Measurements from ENCODE around the gene FOCAD. TPM values are rescaled to one million over a fixed set of nuclear protein-coding genes. Genes with fewer than 3 reads are reported as not detected.

The FOCAD gene
- total RNA-seq, 2 experiments from 2014 or later = 32.5 to 34.3 TPM

DNA sequence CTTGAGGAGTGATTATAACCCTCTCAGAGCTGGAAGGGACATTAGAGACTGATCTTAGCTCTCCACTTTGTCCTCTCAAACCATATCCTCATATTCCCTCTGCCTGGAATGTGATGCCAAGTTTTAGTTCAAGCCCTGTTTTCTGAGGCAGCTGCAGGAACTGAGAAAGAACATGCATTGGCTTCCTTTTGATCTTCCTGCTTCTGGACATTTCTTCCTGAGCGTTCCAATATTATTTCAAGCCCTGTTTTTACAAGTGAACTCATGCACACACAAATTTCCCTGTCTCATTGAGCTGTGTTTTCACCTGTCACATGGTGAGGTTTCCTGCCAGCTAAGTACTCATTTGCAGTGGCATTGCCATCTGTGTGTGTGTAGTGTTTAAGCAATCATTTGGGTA is 17.0 kb downstream of the FOCAD start:
- CTCF ChIA-PET = interaction anchor here (0.7 to 1.6 kb wide), 2 partner anchors 15 to 409 kb away, joined by 3 to 8 read pairs; no protein-coding TSS in a partner anchor

DNA sequence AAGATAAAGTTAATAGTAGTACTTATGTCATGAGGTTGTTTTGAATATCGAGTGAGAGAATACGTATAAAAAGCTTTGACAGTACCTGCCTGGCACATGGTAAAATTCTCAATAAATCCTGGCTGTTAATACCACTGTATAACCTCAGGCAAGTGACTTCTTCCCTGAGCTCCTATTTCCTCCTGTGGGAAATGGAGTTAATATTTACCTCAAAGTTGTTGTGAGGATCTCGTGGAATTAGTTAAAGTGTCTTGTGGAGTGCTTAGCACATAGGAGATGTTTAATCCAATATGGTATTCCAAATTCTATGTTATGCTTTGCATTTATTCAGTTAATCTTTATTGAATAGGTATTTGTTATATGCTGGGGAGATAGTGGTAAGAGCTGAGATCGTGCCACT is 18.5 kb downstream of the FOCAD start:
- intact Hi-C loops (cut with DNase I, micrococcal nuclease) = no loop called here
- H3K27me3 Mint-ChIP-seq = no peaks in the 10 kb centered on the region
- H3K9me3 Mint-ChIP-seq (ENCODE audit: low read depth) = no peaks in the 10 kb centered on the region
- peaks cover 5% of the 10 kb centered on the region for H3K4me1 Mint-ChIP-seq
- H3K27ac Mint-ChIP-seq = no peak overlapping the region
- no peak for DNase-seq
- ATAC-seq = no peak
- POLR2A ChIA-PET = no interaction called here
- no peak overlapping the region for H3K4me3 Mint-ChIP-seq
- CTCF ChIA-PET = interaction anchor here (0.5 to 1.6 kb wide), 3 partner anchors 16 to 325 kb away, joined by 3 to 8 read pairs (median 4); no protein-coding TSS in a partner anchor
- no peaks in the 10 kb centered on the region for H3K36me3 Mint-ChIP-seq (ENCODE audit: low read depth)

More for the DNA sequence above, 17.0 kb downstream of the FOCAD start:
- Mint-ChIP-seq H3K4me1 (peaks cover 5% of the 10 kb centered on the region), H3K36me3 (ENCODE audit: low read depth) (no peaks in the 10 kb centered on the region), H3K27ac (no peak overlapping the region), H3K4me3 (no peak overlapping the region), H3K9me3 (ENCODE audit: low read depth) (no peaks in the 10 kb centered on the region), H3K27me3 (no peaks in the 10 kb centered on the region)
- POLR2A ChIA-PET = no interaction called here
- intact Hi-C loops (cut with DNase I, micrococcal nuclease) = no loop called here
- no peak for DNase-seq
- no peak for ATAC-seq

DNA sequence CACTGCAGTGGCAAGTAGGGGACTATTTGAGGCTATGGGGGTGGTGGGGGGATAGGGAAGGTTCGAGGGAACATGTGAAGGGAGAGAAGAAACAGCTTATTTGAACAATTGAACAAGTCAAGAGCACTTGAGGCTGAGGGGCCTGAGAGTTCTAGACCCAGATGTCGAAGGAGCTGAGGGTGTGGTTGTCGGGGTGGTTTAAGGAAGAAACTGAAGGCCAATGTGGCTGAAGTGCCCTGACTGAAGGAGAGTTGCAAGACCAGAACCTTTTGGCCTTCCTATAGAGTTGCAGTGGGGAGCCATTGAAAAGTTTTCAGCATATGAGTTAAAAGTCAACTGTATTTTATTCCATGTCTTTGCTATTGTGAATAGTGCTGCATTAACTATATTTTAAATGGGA is 19.1 kb downstream of the FOCAD start:
- no peak overlapping the region for H3K27ac Mint-ChIP-seq
- H3K9me3 Mint-ChIP-seq (ENCODE audit: low read depth) = no peaks in the 10 kb centered on the region
- ATAC-seq (no peak), DNase-seq (no peak)
- no peaks in the 10 kb centered on the region for H3K36me3 Mint-ChIP-seq (ENCODE audit: low read depth)
- intact Hi-C loops (cut with DNase I, micrococcal nuclease) = no loop called here
- H3K4me1 Mint-ChIP-seq = peaks cover 5% of the 10 kb centered on the region
- ChIA-PET POLR2A (no interaction called here), CTCF (interaction anchor here (0.7 kb wide), 1 partner anchor 39 kb away, joined by 3 read pairs; no protein-coding TSS in a partner anchor)
- H3K27me3 Mint-ChIP-seq = no peaks in the 10 kb centered on the region
- H3K4me3 Mint-ChIP-seq = no peak overlapping the region

DNA sequence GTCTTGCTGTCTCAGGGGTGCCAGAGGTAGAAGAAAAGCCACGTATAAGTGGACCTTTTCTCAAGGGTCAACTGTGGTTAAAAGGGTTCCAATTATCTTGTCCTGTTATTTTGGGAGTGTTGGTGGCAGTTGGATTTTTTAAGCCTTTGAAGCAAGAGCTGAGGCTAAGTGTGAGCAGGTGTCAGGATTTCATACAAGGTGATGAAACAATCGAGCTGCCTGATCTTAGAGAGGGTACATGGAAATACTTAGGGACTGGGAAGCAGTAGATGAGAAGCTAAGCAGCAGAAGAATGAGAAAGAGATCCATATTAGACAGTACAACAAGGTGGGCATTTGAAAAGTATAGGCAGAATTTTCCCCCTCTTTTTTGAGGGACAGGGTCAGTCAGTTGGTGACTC is 23.6 kb downstream of the FOCAD start:
- no peaks in the 10 kb centered on the region for H3K27me3 Mint-ChIP-seq
- peaks cover 4% of the 10 kb centered on the region for H3K36me3 Mint-ChIP-seq (ENCODE audit: low read depth)
- CTCF ChIA-PET = interaction anchor here (0.7 kb wide), 1 partner anchor 19 kb away, joined by 4 read pairs; no protein-coding TSS in a partner anchor
- no peak overlapping the region for H3K4me3 Mint-ChIP-seq
- no peaks in the 10 kb centered on the region for H3K4me1 Mint-ChIP-seq
- no peak overlapping the region for H3K27ac Mint-ChIP-seq
- POLR2A ChIA-PET = no interaction called here
- DNase-seq (no peak), ATAC-seq (no peak)
- H3K9me3 Mint-ChIP-seq (ENCODE audit: low read depth) = no peaks in the 10 kb centered on the region
- intact Hi-C loops (cut with DNase I, micrococcal nuclease) = no loop called here

DNA sequence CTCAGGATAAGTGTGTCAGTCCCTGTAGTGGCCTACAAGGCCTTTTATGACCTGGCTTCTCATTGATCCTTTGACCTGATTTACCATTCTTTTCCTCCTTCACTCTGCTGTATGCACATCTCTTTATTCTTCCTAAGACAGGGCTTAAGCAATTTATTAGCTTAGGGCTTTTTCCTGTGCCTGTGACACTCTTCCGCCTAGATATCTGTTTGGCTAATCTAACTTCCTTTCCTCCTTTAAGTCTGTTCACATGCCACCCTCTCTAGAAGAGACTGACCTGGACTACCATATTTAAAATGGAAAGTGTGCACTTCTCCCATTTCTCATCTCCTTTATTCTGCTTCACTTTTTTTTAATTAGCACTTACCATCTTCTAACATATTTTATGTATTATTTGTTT is 29.1 kb downstream of the FOCAD start:
- no peaks in the 10 kb centered on the region for H3K4me1 Mint-ChIP-seq
- intact Hi-C loops (cut with DNase I, micrococcal nuclease) = loop anchor here in 1 of 2 experiments (5.0 kb wide), 1 partner anchor 51 kb away; no protein-coding TSS in a partner anchor
- ATAC-seq = no peak
- H3K9me3 Mint-ChIP-seq (ENCODE audit: low read depth) = no peaks in the 10 kb centered on the region
- no peak overlapping the region for H3K4me3 Mint-ChIP-seq
- ChIA-PET POLR2A (no interaction called here), CTCF (no interaction called here)
- H3K27ac Mint-ChIP-seq = no peak overlapping the region
- H3K27me3 Mint-ChIP-seq = no peaks in the 10 kb centered on the region
- DNase-seq = no peak
- H3K36me3 Mint-ChIP-seq (ENCODE audit: low read depth) = peaks cover 7% of the 10 kb centered on the region

DNA sequence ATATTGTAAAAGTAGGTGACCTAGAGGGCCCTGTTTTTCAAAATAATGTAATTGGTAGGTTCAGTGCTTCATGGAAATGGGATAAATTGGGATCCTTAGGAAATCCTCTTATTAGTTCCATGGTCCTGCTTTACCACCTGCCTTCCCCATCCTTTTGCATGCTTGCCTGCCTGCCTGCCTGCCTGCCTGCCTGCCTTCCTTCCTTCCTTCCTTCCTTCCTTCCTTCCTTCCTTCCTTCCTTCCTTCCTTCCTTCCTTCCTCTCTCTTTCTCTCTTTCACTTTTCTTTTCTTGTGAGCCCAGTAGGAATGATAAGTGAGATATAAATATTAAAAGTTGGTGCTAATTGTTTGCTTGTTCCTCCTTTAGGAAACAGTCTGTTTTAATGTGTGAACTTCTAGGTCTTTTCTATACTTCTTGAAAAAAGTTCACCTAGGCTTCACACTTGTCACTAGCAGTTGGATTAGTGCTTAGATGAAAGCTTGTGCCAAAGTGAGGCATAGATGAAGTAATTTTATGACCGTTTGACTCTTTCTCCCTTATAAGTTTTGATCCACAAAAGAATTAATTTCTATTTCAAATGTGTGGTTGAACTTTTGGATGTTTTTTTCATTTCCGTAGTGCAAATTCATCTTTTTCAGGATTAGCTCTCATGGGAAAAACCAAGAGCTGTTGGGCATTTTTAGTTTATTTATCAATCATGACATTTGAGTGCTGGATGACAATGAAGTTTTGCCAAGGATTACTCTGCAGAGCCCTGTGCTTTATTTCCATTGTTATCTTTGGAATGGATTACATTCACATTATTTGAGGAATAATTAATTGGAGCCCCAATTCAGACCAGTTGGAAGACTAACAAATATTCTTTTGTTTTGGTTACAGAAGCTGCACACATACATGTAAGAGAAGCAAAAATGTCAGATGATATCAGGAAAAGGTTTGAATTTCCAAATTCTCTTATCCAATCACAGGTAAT is 30.7 kb downstream of the FOCAD start:
- ChIA-PET CTCF (no interaction called here), POLR2A (no interaction called here)
- Mint-ChIP-seq H3K4me1 (no peaks in the 10 kb centered on the region), H3K36me3 (ENCODE audit: low read depth) (peaks cover 8% of the 10 kb centered on the region), H3K9me3 (ENCODE audit: low read depth) (no peaks in the 10 kb centered on the region), H3K27ac (no peak overlapping the region), H3K4me3 (no peak overlapping the region), H3K27me3 (no peaks in the 10 kb centered on the region)
- intact Hi-C loops (cut with DNase I, micrococcal nuclease) = loop anchor here in 1 of 2 experiments (5.0 kb wide), 2 partner anchors 52 to 72 kb away; no protein-coding TSS in a partner anchor
- DNase-seq (no peak), ATAC-seq (no peak)

DNA sequence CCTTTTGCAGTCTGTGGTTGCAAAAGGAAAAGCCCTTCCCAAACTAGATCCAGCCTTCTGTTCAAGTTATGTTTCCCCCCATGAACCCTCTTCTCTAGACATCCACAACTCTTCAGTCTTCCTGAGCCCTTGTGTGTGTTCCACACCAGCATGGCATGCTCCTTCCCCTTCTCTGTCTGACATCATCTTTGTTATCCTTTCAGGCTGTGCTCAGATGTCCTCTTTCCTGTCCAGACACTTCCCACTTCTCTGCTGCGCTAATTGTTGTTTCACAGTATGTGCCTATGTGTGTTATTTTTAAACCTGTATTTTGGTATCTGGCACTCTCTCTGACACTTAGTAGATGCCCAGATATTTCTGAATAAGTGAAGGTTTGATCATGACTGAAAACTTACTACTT is 38.2 kb downstream of the FOCAD start:
- Mint-ChIP-seq H3K4me3 (no peak overlapping the region), H3K4me1 (peaks cover 17% of the 10 kb centered on the region), H3K27ac (no peak overlapping the region), H3K9me3 (ENCODE audit: low read depth) (no peaks in the 10 kb centered on the region), H3K36me3 (ENCODE audit: low read depth) (peaks cover 22% of the 10 kb centered on the region), H3K27me3 (no peaks in the 10 kb centered on the region)
- intact Hi-C loops (cut with DNase I, micrococcal nuclease) = no loop called here
- CTCF ChIA-PET = no interaction called here
- DNase-seq (no peak), ATAC-seq (no peak)
- POLR2A ChIA-PET = no interaction called here

DNA sequence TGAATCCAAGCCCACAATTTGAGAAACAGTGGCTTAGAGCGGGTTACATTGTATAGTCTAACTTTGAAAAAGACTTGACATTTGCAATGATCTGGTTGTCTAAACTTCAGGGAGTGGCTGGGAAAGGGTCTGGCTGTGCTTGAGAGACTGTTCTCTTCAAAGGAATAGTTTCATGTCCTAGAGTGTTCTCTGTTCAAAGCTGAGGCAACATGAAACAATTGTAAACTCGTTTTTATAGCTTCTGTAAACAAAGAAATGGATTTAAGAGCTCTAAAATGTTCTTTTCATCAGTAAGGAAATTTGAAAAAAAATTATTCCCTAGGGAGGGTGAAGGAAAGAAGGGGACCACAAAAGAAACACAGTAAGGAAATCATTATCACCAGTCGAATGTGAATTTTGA is 41.6 kb downstream of the FOCAD start:
- Mint-ChIP-seq H3K9me3 (ENCODE audit: low read depth) (no peaks in the 10 kb centered on the region), H3K27ac (no peak overlapping the region), H3K4me3 (no peak overlapping the region), H3K36me3 (ENCODE audit: low read depth) (peaks cover 19% of the 10 kb centered on the region), H3K27me3 (no peaks in the 10 kb centered on the region), H3K4me1 (peaks cover 20% of the 10 kb centered on the region)
- CTCF ChIA-PET = no interaction called here
- POLR2A ChIA-PET = no interaction called here
- intact Hi-C loops (cut with DNase I, micrococcal nuclease) = no loop called here
- DNase-seq (no peak), ATAC-seq (no peak)

DNA sequence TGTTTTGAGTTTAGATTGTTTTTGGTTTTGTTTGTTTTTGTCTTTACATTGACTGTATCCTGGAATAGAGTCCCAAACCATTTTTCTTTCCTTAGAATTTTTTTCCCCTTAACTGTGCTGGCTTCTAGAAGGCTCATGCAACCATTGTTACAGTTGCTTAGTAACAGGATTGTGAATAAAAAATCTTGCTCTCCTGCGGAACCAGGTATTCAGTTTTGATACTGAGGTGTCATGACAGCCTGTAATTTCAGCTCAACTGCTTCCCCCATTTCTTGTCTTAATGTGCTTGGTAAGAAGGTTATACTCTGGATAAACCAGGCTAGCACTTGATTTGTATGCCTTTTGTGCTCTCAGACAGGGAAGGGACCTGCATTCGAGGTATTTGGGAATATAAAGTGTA is 42.1 kb downstream of the FOCAD start:
- DNase-seq (no peak), ATAC-seq (no peak)
- intact Hi-C loops (cut with DNase I, micrococcal nuclease) = no loop called here
- Mint-ChIP-seq H3K9me3 (ENCODE audit: low read depth) (no peaks in the 10 kb centered on the region), H3K36me3 (ENCODE audit: low read depth) (peaks cover 17% of the 10 kb centered on the region), H3K27me3 (no peaks in the 10 kb centered on the region), H3K4me1 (peaks cover 20% of the 10 kb centered on the region), H3K4me3 (no peak overlapping the region), H3K27ac (no peak overlapping the region)
- CTCF ChIA-PET = interaction anchor here (1.3 kb wide), 1 partner anchor 18 kb away, joined by 4 read pairs; no protein-coding TSS in a partner anchor
- POLR2A ChIA-PET = no interaction called here

DNA sequence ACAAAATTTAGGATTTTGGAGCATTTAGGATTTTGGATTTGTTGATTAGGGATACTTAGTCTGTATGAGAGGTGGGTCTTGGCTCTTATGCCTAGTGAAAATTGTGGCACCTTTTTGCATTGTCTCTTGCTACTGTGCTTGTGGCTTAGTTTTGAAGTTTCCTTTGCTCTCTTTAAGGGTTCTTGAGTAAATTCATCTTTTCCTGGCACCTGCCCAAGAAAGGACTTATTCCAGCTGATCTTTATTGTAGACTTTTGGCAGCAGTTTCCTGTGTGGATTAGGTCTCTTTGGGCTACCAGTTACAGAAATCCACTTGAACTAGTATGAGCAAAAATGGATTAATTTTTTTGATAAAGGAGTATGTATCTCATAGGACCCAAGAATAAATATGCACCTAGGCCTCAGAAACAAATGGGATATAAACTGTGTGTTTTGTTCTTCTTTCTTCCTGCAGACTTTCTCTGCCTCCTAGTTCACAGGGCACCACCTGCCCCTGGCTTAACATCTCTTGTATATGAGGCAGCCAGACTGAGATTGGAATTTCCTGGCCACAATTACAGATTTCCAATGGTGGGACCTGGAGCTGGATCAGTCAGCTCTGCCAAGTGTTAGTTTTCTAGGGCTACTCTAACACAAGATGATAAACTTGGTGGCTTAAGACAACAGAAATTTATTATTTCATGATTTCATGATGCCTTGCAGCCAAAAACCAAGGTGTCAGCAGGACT is 44.6 kb downstream of the FOCAD start:
- no peak for ATAC-seq
- intact Hi-C loops (cut with DNase I, micrococcal nuclease) = no loop called here
- Mint-ChIP-seq H3K4me1 (peaks cover 18% of the 10 kb centered on the region), H3K4me3 (no peak overlapping the region), H3K9me3 (ENCODE audit: low read depth) (no peaks in the 10 kb centered on the region), H3K36me3 (ENCODE audit: low read depth) (peaks cover 17% of the 10 kb centered on the region), H3K27me3 (no peaks in the 10 kb centered on the region), H3K27ac (no peak overlapping the region)
- ChIA-PET CTCF (interaction anchor here (0.6 kb wide), 1 partner anchor 79 kb away, joined by 3 read pairs; no protein-coding TSS in a partner anchor), POLR2A (no interaction called here)
- no peak for DNase-seq

DNA sequence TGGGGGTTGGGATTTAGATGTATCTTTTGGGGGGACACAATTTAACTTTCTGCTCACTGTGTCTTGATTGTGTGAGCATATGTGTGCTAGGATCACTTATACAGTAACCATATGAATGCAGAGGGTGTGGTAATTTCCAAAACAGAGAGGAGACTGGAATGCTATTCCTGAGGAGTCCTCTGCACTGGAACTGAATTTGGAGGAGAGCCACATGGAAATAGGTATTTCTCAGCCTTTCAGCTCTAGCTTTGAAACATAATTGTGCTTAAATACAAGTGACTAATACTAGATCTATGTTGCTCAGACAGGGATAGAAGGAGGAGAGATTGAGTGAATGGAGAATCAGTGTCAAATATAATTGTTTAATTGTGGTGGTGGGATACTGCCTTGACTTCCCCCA is 45.5 kb downstream of the FOCAD start:
- intact Hi-C loops (cut with DNase I, micrococcal nuclease) = no loop called here
- ATAC-seq (no peak), DNase-seq (no peak)
- Mint-ChIP-seq H3K9me3 (ENCODE audit: low read depth) (no peaks in the 10 kb centered on the region), H3K27ac (no peak overlapping the region), H3K36me3 (ENCODE audit: low read depth) (peaks cover 15% of the 10 kb centered on the region), H3K27me3 (no peaks in the 10 kb centered on the region), H3K4me3 (no peak overlapping the region), H3K4me1 (peaks cover 18% of the 10 kb centered on the region)
- ChIA-PET CTCF (interaction anchor here (0.6 to 1.2 kb wide), 3 partner anchors 11 to 223 kb away, joined by 3 to 5 read pairs (median 3); no protein-coding TSS in a partner anchor), POLR2A (no interaction called here)
